SU-DHL-6 (cell line): Measurements from ENCODE around the gene ADH7.
"Not testable (repeated sequence)": the region's sequence is repeated elsewhere in the genome, so short reads cannot be mapped to it uniquely, and the experiment has no call there.

Source experiments
- EZH2phosphoT487 ChIP-seq: fragments of 200-600 bp; sonication (generic), shearing (Covaris generic); conservative IDR thresholded peaks from 2 replicates; pipeline ENCODE4 v1.6.1; 2018; ENCODE audit warnings: mild to moderate bottlenecking, antibody characterized with exemption, low read length, moderate library complexity, mixed read lengths
- TF ChIP-seq, protein P1 (sequence below): fragments of 200-600 bp; sonication (generic); IDR thresholded peaks from one replicate; pipeline ENCODE4 v1.5.1; 2017; ENCODE audit warnings: antibody characterized with exemption, mild to moderate bottlenecking, low read length, moderate library complexity; ENCODE audit not compliant: insufficient read depth, poor library complexity, severe bottlenecking

DNA sequence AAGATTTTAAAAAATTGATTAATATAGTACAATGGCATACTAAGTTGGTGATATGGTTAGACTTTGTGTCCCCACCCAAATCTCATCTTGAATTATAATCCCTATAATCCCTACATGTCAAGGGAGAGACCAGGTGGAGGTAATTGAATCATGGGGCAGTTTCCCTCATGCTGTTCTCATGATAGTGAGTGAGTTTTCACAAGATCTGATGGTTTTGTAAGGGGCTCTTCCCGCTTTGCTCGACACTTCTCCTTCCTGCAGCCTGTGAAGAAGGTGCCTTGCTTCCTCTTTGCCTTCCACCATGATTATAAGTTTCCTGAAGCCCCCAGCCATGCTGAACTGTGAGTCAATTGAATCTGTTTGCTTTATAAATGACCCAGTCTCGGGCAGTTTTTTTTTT is 20.2 kb downstream of the ADH7 start:
- TF ChIP-seq, protein P1, sequence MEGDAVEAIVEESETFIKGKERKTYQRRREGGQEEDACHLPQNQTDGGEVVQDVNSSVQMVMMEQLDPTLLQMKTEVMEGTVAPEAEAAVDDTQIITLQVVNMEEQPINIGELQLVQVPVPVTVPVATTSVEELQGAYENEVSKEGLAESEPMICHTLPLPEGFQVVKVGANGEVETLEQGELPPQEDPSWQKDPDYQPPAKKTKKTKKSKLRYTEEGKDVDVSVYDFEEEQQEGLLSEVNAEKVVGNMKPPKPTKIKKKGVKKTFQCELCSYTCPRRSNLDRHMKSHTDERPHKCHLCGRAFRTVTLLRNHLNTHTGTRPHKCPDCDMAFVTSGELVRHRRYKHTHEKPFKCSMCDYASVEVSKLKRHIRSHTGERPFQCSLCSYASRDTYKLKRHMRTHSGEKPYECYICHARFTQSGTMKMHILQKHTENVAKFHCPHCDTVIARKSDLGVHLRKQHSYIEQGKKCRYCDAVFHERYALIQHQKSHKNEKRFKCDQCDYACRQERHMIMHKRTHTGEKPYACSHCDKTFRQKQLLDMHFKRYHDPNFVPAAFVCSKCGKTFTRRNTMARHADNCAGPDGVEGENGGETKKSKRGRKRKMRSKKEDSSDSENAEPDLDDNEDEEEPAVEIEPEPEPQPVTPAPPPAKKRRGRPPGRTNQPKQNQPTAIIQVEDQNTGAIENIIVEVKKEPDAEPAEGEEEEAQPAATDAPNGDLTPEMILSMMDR = not testable (repeated sequence)
- TF ChIP-seq EZH2phosphoT487 = not testable (repeated sequence)
